PC-9 (cell line): ENCODE measurements around the gene CTNNA1. TPM values are rescaled to one million over a fixed set of nuclear protein-coding genes. Genes with fewer than 3 reads are reported as not detected.

Experiments
- BruUV-seq: library from RNA; stranded (reverse); fragments of 400-500 nt; replicated peaks from 2 replicates; lab custom pipeline; 2021; lab: Mats Ljungman, UMichigan
- CTCF ChIA-PET: fragments of 300-600 bp; sonication (Branson Sonifier 250); formaldehyde crosslinking; loops from one replicate; lab custom pipeline; 2022; ENCODE audit warnings: antibody characterized with exemption; lab: Charles Lee
- POLR2A ChIA-PET: fragments of 300-600 bp; sonication (Branson Sonifier 250); formaldehyde crosslinking; loops from one replicate; lab custom pipeline; 2022; ENCODE audit warnings: antibody characterized with exemption; ENCODE audit not compliant: unreplicated experiment; lab: Charles Lee
- DNase-seq, 2 experiments: peaks; one replicate each; pipeline versions ENCODE4 v3.0.0 to v3.0.0-alpha.2; 2015 to 2022; ENCODE audit warnings: mixed read lengths in 1 of 2
- H2AFZ ChIP-seq: fragments of 200-600 bp; sonication (generic); 2 replicates; pipeline ENCODE4 v1.8.1; 2017; ENCODE audit warnings: antibody characterized with exemption
- H3F3A ChIP-seq: fragments of 200-600 bp; sonication (generic); 2 replicates; pipeline ENCODE4 v1.8.1; 2017; ENCODE audit warnings: antibody characterized with exemption, mild to moderate bottlenecking, low read depth; ENCODE audit not compliant: insufficient read depth
- H3K27ac ChIP-seq: fragments of 200-600 bp; sonication (generic); 2 replicates; pipeline ENCODE4 v1.6.1; 2016; ENCODE audit warnings: mixed run types
- H3K27me3 ChIP-seq: fragments of 200-600 bp; sonication (generic); 2 replicates; pipeline ENCODE4 v1.6.1; 2016; ENCODE audit warnings: low read depth, mixed run types; ENCODE audit not compliant: insufficient read depth
- H3K36me3 ChIP-seq: fragments of 200-600 bp; sonication (generic); 2 replicates; pipeline ENCODE4 v1.6.1; 2016; ENCODE audit warnings: low read depth, mixed run types
- H3K4me1 ChIP-seq: fragments of 200-600 bp; sonication (generic); replicated peaks from 2 replicates; pipeline ENCODE4 v1.6.1; 2016; ENCODE audit warnings: mixed run types; ENCODE audit not compliant: insufficient read depth
- H3K4me2 ChIP-seq: fragments of 200-600 bp; sonication (generic); 2 replicates; pipeline ENCODE4 v1.6.1; 2017; ENCODE audit warnings: mixed run types
- H3K4me3 ChIP-seq: fragments of 200-600 bp; sonication (generic); 2 replicates; pipeline ENCODE4 v1.6.1; 2016; ENCODE audit warnings: mixed run types
- H3K79me2 ChIP-seq: fragments of 200-600 bp; sonication (generic); 2 replicates; pipeline ENCODE4 v1.6.1; 2017; ENCODE audit warnings: low read depth, mixed run types
- H3K9me2 ChIP-seq: fragments of 200-600 bp; sonication (generic); 2 replicates; pipeline ENCODE4 v1.8.1; 2017; ENCODE audit warnings: mild to moderate bottlenecking; ENCODE audit not compliant: insufficient read depth
- H3K9me3 ChIP-seq: fragments of 200-600 bp; sonication (generic); 2 replicates; pipeline ENCODE4 v1.8.1; 2016; ENCODE audit warnings: low read depth; ENCODE audit not compliant: insufficient read depth
- H4K20me1 ChIP-seq: fragments of 200-600 bp; sonication (generic); 2 replicates; pipeline ENCODE4 v1.8.1; 2017; ENCODE audit not compliant: insufficient read depth
- EZH2 ChIP-seq: fragments of 200-600 bp; sonication (generic); IDR thresholded peaks from 2 replicates; pipeline ENCODE4 v1.8.0; 2017; ENCODE audit warnings: antibody characterized with exemption, low read depth
- intact Hi-C: fragments of 100-400 bp; cut with micrococcal nuclease; formaldehyde crosslinking; loops from one replicate; pipeline ENCODE4 v1.10.0; 2022; ENCODE audit not compliant: unreplicated experiment
- total RNA-seq: library from RNA; stranded (reverse); gene quantifications from 2 replicates; pipeline ENCODE4 v1.2.3, GENCODE V29; 2021
- TF ChIP-seq, protein P1 (sequence below): fragments of 200-600 bp; sonication (generic); conservative IDR thresholded peaks from 2 replicates; pipeline ENCODE4 v1.6.1; 2017; ENCODE audit warnings: mixed run types, antibody characterized with exemption, mild to moderate bottlenecking, moderate library complexity

CTNNA1 gene
- total RNA-seq, 1 experiment from 2014 or later, result 91.7 TPM

DNA sequence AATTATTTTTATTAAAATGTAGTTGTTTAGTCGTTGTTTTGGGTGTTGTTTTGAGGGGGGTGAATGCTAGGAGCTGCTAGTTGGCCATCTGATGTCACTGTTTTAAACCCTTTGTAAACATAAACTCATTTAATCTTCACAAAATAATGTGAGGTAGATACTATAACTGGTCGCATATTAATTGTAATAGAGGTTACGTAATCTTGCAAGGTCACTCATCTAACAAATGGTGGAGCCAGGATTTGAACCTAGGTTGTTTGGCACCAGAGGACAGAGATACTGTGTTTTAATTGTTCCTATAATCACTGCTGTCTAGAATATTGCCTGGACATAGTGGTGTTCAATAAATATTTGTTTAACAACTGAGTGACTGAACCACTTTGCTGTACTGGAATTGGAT lies 67.5 kb downstream of the CTNNA1 start:
- Histone ChIP-seq H3K79me2 (no peaks in the 10 kb centered on the region), H3K4me3 (no peak overlapping the region), H3K4me1 (no peaks in the 10 kb centered on the region), H2AFZ (no peak overlapping the region), H3K36me3 (no peaks in the 10 kb centered on the region), H3K9me3 (no peaks in the 10 kb centered on the region), H3K4me2 (no peak overlapping the region), H4K20me1 (no peaks in the 10 kb centered on the region), H3K27me3 (no peaks in the 10 kb centered on the region), H3F3A (no peaks in the 10 kb centered on the region), H3K9me2 (no peaks in the 10 kb centered on the region), H3K27ac (no peak overlapping the region)
- DNase-seq, result no peak
- POLR2A ChIA-PET, result no interaction called here
- CTCF ChIA-PET, result no interaction called here
- intact Hi-C loops, result no loop called here
- no TSS peak for BruUV-seq
- TF ChIP-seq, protein P1, sequence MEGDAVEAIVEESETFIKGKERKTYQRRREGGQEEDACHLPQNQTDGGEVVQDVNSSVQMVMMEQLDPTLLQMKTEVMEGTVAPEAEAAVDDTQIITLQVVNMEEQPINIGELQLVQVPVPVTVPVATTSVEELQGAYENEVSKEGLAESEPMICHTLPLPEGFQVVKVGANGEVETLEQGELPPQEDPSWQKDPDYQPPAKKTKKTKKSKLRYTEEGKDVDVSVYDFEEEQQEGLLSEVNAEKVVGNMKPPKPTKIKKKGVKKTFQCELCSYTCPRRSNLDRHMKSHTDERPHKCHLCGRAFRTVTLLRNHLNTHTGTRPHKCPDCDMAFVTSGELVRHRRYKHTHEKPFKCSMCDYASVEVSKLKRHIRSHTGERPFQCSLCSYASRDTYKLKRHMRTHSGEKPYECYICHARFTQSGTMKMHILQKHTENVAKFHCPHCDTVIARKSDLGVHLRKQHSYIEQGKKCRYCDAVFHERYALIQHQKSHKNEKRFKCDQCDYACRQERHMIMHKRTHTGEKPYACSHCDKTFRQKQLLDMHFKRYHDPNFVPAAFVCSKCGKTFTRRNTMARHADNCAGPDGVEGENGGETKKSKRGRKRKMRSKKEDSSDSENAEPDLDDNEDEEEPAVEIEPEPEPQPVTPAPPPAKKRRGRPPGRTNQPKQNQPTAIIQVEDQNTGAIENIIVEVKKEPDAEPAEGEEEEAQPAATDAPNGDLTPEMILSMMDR, result no peak
- no peak for TF ChIP-seq EZH2

GRCh38 chr5:138824516-138824915 lies 71.3 kb downstream of the CTNNA1 start:
- Histone ChIP-seq H3K4me2 (no peak overlapping the region), H3F3A (no peaks in the 10 kb centered on the region), H3K79me2 (no peaks in the 10 kb centered on the region), H3K4me1 (no peaks in the 10 kb centered on the region), H2AFZ (no peak overlapping the region), H4K20me1 (no peaks in the 10 kb centered on the region), H3K9me3 (no peaks in the 10 kb centered on the region), H3K27me3 (no peaks in the 10 kb centered on the region), H3K9me2 (no peaks in the 10 kb centered on the region), H3K27ac (no peak overlapping the region), H3K36me3 (no peaks in the 10 kb centered on the region), H3K4me3 (no peak overlapping the region)
- BruUV-seq, result no TSS peak
- no peak for TF ChIP-seq EZH2
- TF ChIP-seq, protein P1, result no peak
- DNase-seq, result no peak
- intact Hi-C loops, result no loop called here
- ChIA-PET POLR2A (no interaction called here), CTCF (no interaction called here)

- no peak overlapping the region for H2AFZ ChIP-seq
- no peak for TF ChIP-seq EZH2
- TF ChIP-seq, protein P1, result no peak
- H3K4me3 ChIP-seq, result no peak overlapping the region
- H3K9me2 ChIP-seq, result no peaks in the 10 kb centered on the region
- POLR2A ChIA-PET, result no interaction called here
- H4K20me1 ChIP-seq, result no peaks in the 10 kb centered on the region
- no peaks in the 10 kb centered on the region for H3F3A ChIP-seq
- no peaks in the 10 kb centered on the region for H3K36me3 ChIP-seq
- intact Hi-C loops, result no loop called here
- BruUV-seq, result no TSS peak
- CTCF ChIA-PET, result no interaction called here
- no peak for DNase-seq
- H3K27ac ChIP-seq, result no peak overlapping the region
- H3K9me3 ChIP-seq, result no peaks in the 10 kb centered on the region
- no peaks in the 10 kb centered on the region for H3K4me1 ChIP-seq
- H3K79me2 ChIP-seq, result no peaks in the 10 kb centered on the region
- no peaks in the 10 kb centered on the region for H3K27me3 ChIP-seq
- no peak overlapping the region for H3K4me2 ChIP-seq
These were observed 72.0 kb downstream of the CTNNA1 start for GRCh38 chr5:138824924-138825863.
